Caco-2 (cell line): ENCODE data around the gene CDK19. TPM values are rescaled to one million over a fixed set of nuclear protein-coding genes. Genes with fewer than 3 reads are reported as not detected.

ENCODE experiments used
- BruUV-seq: library from RNA; stranded (reverse); fragments of 400-500 nt; replicated peaks from 2 replicates; lab custom pipeline; 2021; lab: Mats Ljungman, UMichigan
- CTCF ChIA-PET: fragments of 300-600 bp; sonication (Branson Sonifier 250); formaldehyde crosslinking; loops from one replicate; lab custom pipeline; 2022; ENCODE audit warnings: antibody characterized with exemption; lab: Charles Lee
- POLR2A ChIA-PET: fragments of 300-600 bp; sonication (Branson Sonifier 250); formaldehyde crosslinking; loops from one replicate; lab custom pipeline; 2022; ENCODE audit warnings: antibody characterized with exemption; lab: Charles Lee
- DNase-seq, 2 experiments: peaks; one replicate each; pipeline versions ENCODE4 v3.0.0 to v3.0.0-alpha.2; 2020 to 2022
- H3K27me3 ChIP-seq: replicated peaks from 2 replicates; pipeline ENCODE4 v1.6.0; 2011; ENCODE audit warnings: low read length; ENCODE audit not compliant: control insufficient read depth, insufficient read depth
- H3K36me3 ChIP-seq: 2 replicates; pipeline ENCODE4 v1.5.1; 2011; ENCODE audit warnings: low read length; ENCODE audit not compliant: control insufficient read depth, insufficient read depth
- H3K4me1 ChIP-seq: fragments of 250-450 bp; sonication (Bioruptor Pico); 2 replicates; pipeline ENCODE4 v1.5.1; 2020; ENCODE audit warnings: mild to moderate bottlenecking
- H3K4me3 ChIP-seq: 2 replicates; pipeline ENCODE4 v1.5.1; 2011; ENCODE audit warnings: low read depth, mild to moderate bottlenecking, control low read depth, low read length
- H3K9me3 ChIP-seq: fragments of 250-450 bp; sonication (Bioruptor Pico); 2 replicates; pipeline ENCODE4 v1.5.1; 2020; ENCODE audit warnings: mild to moderate bottlenecking, moderate library complexity
- H3K27ac Mint-ChIP-seq: one replicate; pipeline ENCODE4 v1.8.0; 2022; ENCODE audit warnings: mixed read lengths; ENCODE audit not compliant: unreplicated experiment
- H3K27me3 Mint-ChIP-seq: one replicate; pipeline ENCODE4 v1.8.0; 2022; ENCODE audit warnings: mixed read lengths; ENCODE audit not compliant: insufficient read depth, unreplicated experiment
- H3K36me3 Mint-ChIP-seq: one replicate; pipeline ENCODE4 v1.8.0; 2022; ENCODE audit warnings: mild to moderate bottlenecking, mixed read lengths; ENCODE audit not compliant: insufficient read depth, unreplicated experiment
- H3K4me1 Mint-ChIP-seq: one replicate; pipeline ENCODE4 v1.8.0; 2022; ENCODE audit warnings: low read depth, mixed read lengths; ENCODE audit not compliant: unreplicated experiment
- H3K4me3 Mint-ChIP-seq: one replicate; pipeline ENCODE4 v1.8.0; 2022; ENCODE audit warnings: mild to moderate bottlenecking, moderate library complexity, mixed read lengths; ENCODE audit not compliant: unreplicated experiment
- H3K9me3 Mint-ChIP-seq: one replicate; pipeline ENCODE4 v1.8.0; 2022; ENCODE audit warnings: mixed read lengths; ENCODE audit not compliant: unreplicated experiment
- CTCF ChIP-seq, 2 experiments: fragments of 200-600 bp in 1 of 2; IDR thresholded peaks; 1 replicate in 1 of 2; 2 replicates in 1 of 2; pipeline versions ENCODE4 v1.5.1 to v1.8.0; 2011 to 2022; ENCODE audit warnings: antibody characterized with exemption in 1 of 2, control low read depth in 1 of 2, inconsistent platforms in 1 of 2, low read depth in 1 of 2, low read length in 1 of 2, mild to moderate bottlenecking in 1 of 2, moderate library complexity in 1 of 2; ENCODE audit not compliant: insufficient read depth in 1 of 2, severe bottlenecking in 1 of 2, unreplicated experiment in 1 of 2
- intact Hi-C: fragments of 100-400 bp; cut with micrococcal nuclease; formaldehyde crosslinking; loops from one replicate; pipeline ENCODE4 v1.10.0; 2022; ENCODE audit not compliant: unreplicated experiment
- total RNA-seq: library from RNA; stranded (reverse); gene quantifications from 2 replicates; pipeline ENCODE4 v1.2.3, GENCODE V29; 2022

CDK19 gene
- total RNA-seq, 1 experiment from 2014 or later: 24.6 TPM

GRCh38 chr6:110859335-110859792 lies 44.1 kb upstream of the CDK19 start:
- ChIA-PET CTCF (no interaction called here), POLR2A (no interaction called here)
- H3K4me3 Mint-ChIP-seq: no peak overlapping the region
- TF ChIP-seq CTCF (IDR thresholded peaks at IDR 0.05; ENCODE audit: insufficient read depth in 1 of 2, low read depth in 1 of 2, low read length in 1 of 2, severe bottlenecking in 1 of 2, unreplicated experiment in 1 of 2): no peak
- H3K4me3 ChIP-seq: no peak overlapping the region
- no peak for DNase-seq
- no peaks in the 10 kb centered on the region for H3K4me1 Mint-ChIP-seq
- H3K36me3 Mint-ChIP-seq: no peaks in the 10 kb centered on the region
- H3K36me3 ChIP-seq: no peaks in the 10 kb centered on the region
- BruUV-seq: no TSS peak
- intact Hi-C loops: no loop called here
- no peaks in the 10 kb centered on the region for H3K9me3 Mint-ChIP-seq
- no peaks in the 10 kb centered on the region for H3K27me3 Mint-ChIP-seq
- no peaks in the 10 kb centered on the region for H3K9me3 ChIP-seq
- no peak overlapping the region for H3K27ac Mint-ChIP-seq
- H3K4me1 ChIP-seq: peaks cover 2% of the 10 kb centered on the region
- no peaks in the 10 kb centered on the region for H3K27me3 ChIP-seq

GRCh38 chr6:110858562-110859214 lies 43.4 kb upstream of the CDK19 start:
- H3K27me3 Mint-ChIP-seq: no peaks in the 10 kb centered on the region
- ChIA-PET CTCF (interaction anchor here (0.6 kb wide), 1 partner anchor 238 kb away, joined by 3 read pairs; no protein-coding TSS in a partner anchor), POLR2A (no interaction called here)
- Histone ChIP-seq H3K4me3 (no peak overlapping the region), H3K27me3 (no peaks in the 10 kb centered on the region), H3K4me1 (no peaks in the 10 kb centered on the region; the same call in 1 of the 2 replicates), H3K36me3 (no peaks in the 10 kb centered on the region), H3K9me3 (no peaks in the 10 kb centered on the region)
- TF ChIP-seq CTCF (IDR thresholded peaks at IDR 0.05; ENCODE audit: insufficient read depth in 1 of 2, low read depth in 1 of 2, low read length in 1 of 2, severe bottlenecking in 1 of 2, unreplicated experiment in 1 of 2): no peak
- no peaks in the 10 kb centered on the region for H3K9me3 Mint-ChIP-seq
- no peaks in the 10 kb centered on the region for H3K4me1 Mint-ChIP-seq
- H3K36me3 Mint-ChIP-seq: no peaks in the 10 kb centered on the region
- no peak overlapping the region for H3K27ac Mint-ChIP-seq
- H3K4me3 Mint-ChIP-seq: no peak overlapping the region
- BruUV-seq: no TSS peak
- intact Hi-C loops: no loop called here
- no peak for DNase-seq

GRCh38 chr6:110858016-110858415 lies 42.7 kb upstream of the CDK19 start:
- TF ChIP-seq CTCF (IDR thresholded peaks at IDR 0.05; ENCODE audit: insufficient read depth in 1 of 2, low read depth in 1 of 2, low read length in 1 of 2, severe bottlenecking in 1 of 2, unreplicated experiment in 1 of 2): no peak
- no peak overlapping the region for H3K4me3 ChIP-seq
- Mint-ChIP-seq H3K36me3 (no peaks in the 10 kb centered on the region), H3K27me3 (no peaks in the 10 kb centered on the region), H3K4me3 (no peak overlapping the region), H3K9me3 (no peaks in the 10 kb centered on the region), H3K4me1 (no peaks in the 10 kb centered on the region), H3K27ac (no peak overlapping the region)
- no TSS peak for BruUV-seq
- ChIA-PET POLR2A (no interaction called here), CTCF (no interaction called here)
- H3K27me3 ChIP-seq: no peaks in the 10 kb centered on the region
- H3K4me1 ChIP-seq: no peaks in the 10 kb centered on the region
- DNase-seq: no peak
- intact Hi-C loops: no loop called here
- no peaks in the 10 kb centered on the region for H3K9me3 ChIP-seq
- H3K36me3 ChIP-seq: no peaks in the 10 kb centered on the region
